ENCODE measurements around the gene RAD51C.
"Not testable (repeated sequence)": the region's sequence is repeated elsewhere in the genome, so short reads cannot be mapped to it uniquely, and the experiment has no call there.

The RAD51C gene

GRCh38 chr17:58692239-58693055 is at the start of gene RAD51C:
Gene RAD51C (plus strand): TSS chr17:58692602. CDS start chr17:58692644, 42 bp downstream.
- in situ Hi-C loops (cut with HindIII; ENCODE audit: low sequenced_read_pairs), result no loop called here

GRCh38 chr17:58643147-58643546 is 49.3 kb upstream of the RAD51C start:
- in situ Hi-C loops (cut with HindIII; ENCODE audit: low sequenced_read_pairs), result no loop called here

GRCh38 chr17:58648236-58648635 is 44.2 kb upstream of the RAD51C start:
- in situ Hi-C loops (cut with HindIII; ENCODE audit: low sequenced_read_pairs), result no loop called here

GRCh38 chr17:58657962-58658803 is 34.2 kb upstream of the RAD51C start:
- in situ Hi-C loops (cut with HindIII; ENCODE audit: low sequenced_read_pairs), result not testable (repeated sequence)

- in situ Hi-C loops (cut with HindIII; ENCODE audit: low sequenced_read_pairs), result no loop called here
Observed at GRCh38 chr17:58658804-58659713, 33.3 kb upstream of the RAD51C start.

- in situ Hi-C loops (cut with HindIII; ENCODE audit: low sequenced_read_pairs), result not testable (repeated sequence)
Observed at GRCh38 chr17:58659714-58660084, 32.7 kb upstream of the RAD51C start.

GRCh38 chr17:58660621-58661020 is 31.8 kb upstream of the RAD51C start:
- in situ Hi-C loops (cut with HindIII; ENCODE audit: low sequenced_read_pairs), result no loop called here

GRCh38 chr17:58661499-58661898 is 30.9 kb upstream of the RAD51C start:
- in situ Hi-C loops (cut with HindIII; ENCODE audit: low sequenced_read_pairs), result no loop called here

- in situ Hi-C loops (cut with HindIII; ENCODE audit: low sequenced_read_pairs), result no loop called here
Observed at GRCh38 chr17:58664302-58664701, 28.1 kb upstream of the RAD51C start.

- in situ Hi-C loops (cut with HindIII; ENCODE audit: low sequenced_read_pairs), result no loop called here
Observed at GRCh38 chr17:58665946-58666857, 26.2 kb upstream of the RAD51C start.

GRCh38 chr17:58666858-58667267 is 25.5 kb upstream of the RAD51C start:
- in situ Hi-C loops (cut with HindIII; ENCODE audit: low sequenced_read_pairs), result no loop called here

- in situ Hi-C loops (cut with HindIII; ENCODE audit: low sequenced_read_pairs), result no loop called here
Observed at GRCh38 chr17:58667934-58668597, 24.3 kb upstream of the RAD51C start.

GRCh38 chr17:58668598-58668935 is 23.8 kb upstream of the RAD51C start:
- in situ Hi-C loops (cut with HindIII; ENCODE audit: low sequenced_read_pairs), result no loop called here

GRCh38 chr17:58669853-58670252 is 22.5 kb upstream of the RAD51C start:
- in situ Hi-C loops (cut with HindIII; ENCODE audit: low sequenced_read_pairs), result no loop called here

GRCh38 chr17:58671969-58672368 is 20.4 kb upstream of the RAD51C start:
- in situ Hi-C loops (cut with HindIII; ENCODE audit: low sequenced_read_pairs), result no loop called here

GRCh38 chr17:58677194-58677880 is 15.1 kb upstream of the RAD51C start:
- in situ Hi-C loops (cut with HindIII; ENCODE audit: low sequenced_read_pairs), result no loop called here

- in situ Hi-C loops (cut with HindIII; ENCODE audit: low sequenced_read_pairs), result not testable (repeated sequence)
Observed at GRCh38 chr17:58678287-58678686, 14.1 kb upstream of the RAD51C start.

GRCh38 chr17:58679263-58680037 is 13.0 kb upstream of the RAD51C start:
- in situ Hi-C loops (cut with HindIII; ENCODE audit: low sequenced_read_pairs), result no loop called here

Measured in DLD1 (cell line).